ENCODE results near the gene SLC16A2. TPM values are rescaled to one million over a fixed set of nuclear protein-coding genes. Genes with fewer than 3 reads are reported as not detected.

SLC16A2 gene
- total RNA-seq, 1 experiment from 2014 or later, result 8.5 TPM

- Histone ChIP-seq H3F3A (ENCODE audit: low read length, unreplicated experiment) (no peaks in the 10 kb centered on the region), H3K9ac (ENCODE audit: low read length) (no peak overlapping the region), H3K4me3 (ENCODE audit: low read length) (no peak overlapping the region), H3K9me2 (replicated peaks; ENCODE audit: low read length) (no peaks in the 10 kb centered on the region), H3K36me3 (ENCODE audit: low read depth, low read length) (no peaks in the 10 kb centered on the region), H3K4me1 (ENCODE audit: insufficient read depth, low read length) (peaks cover 14% of the 10 kb centered on the region), H3K9me3 (ENCODE audit: low read length) (no peaks in the 10 kb centered on the region), H2AFZ (ENCODE audit: low read length) (no peak overlapping the region), H3K27ac (ENCODE audit: low read length) (no peak overlapping the region), H3K79me2 (ENCODE audit: low read length) (no peaks in the 10 kb centered on the region), H3K27me3 (ENCODE audit: low read length) (no peaks in the 10 kb centered on the region), H3K4me2 (ENCODE audit: low read length) (peak overlapping the region; percentile 91), H4K20me1 (ENCODE audit: low read length) (no peaks in the 10 kb centered on the region)
- no peak for ATAC-seq
- intact Hi-C loops (cut with micrococcal nuclease), result loop anchor here (1.0 to 5.0 kb wide), 2 partner anchors 77 to 151 kb away; no protein-coding TSS in a partner anchor
- ChIA-PET CTCF (interaction anchor here (0.5 kb wide), 1 partner anchor 125 kb away, joined by 7 read pairs; no protein-coding TSS in a partner anchor), POLR2A (ENCODE audit: unreplicated experiment) (interaction anchor here (0.6 kb wide), 1 partner anchor 242 kb away, joined by 7 read pairs; no protein-coding TSS in a partner anchor)
- BruUV-seq (replicated peaks), result no TSS peak
- TF ChIP-seq, protein P1, sequence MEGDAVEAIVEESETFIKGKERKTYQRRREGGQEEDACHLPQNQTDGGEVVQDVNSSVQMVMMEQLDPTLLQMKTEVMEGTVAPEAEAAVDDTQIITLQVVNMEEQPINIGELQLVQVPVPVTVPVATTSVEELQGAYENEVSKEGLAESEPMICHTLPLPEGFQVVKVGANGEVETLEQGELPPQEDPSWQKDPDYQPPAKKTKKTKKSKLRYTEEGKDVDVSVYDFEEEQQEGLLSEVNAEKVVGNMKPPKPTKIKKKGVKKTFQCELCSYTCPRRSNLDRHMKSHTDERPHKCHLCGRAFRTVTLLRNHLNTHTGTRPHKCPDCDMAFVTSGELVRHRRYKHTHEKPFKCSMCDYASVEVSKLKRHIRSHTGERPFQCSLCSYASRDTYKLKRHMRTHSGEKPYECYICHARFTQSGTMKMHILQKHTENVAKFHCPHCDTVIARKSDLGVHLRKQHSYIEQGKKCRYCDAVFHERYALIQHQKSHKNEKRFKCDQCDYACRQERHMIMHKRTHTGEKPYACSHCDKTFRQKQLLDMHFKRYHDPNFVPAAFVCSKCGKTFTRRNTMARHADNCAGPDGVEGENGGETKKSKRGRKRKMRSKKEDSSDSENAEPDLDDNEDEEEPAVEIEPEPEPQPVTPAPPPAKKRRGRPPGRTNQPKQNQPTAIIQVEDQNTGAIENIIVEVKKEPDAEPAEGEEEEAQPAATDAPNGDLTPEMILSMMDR (conservative IDR thresholded peaks at IDR 0.05; ENCODE audit: low read depth, low read length), result no peak
- no peak for TF ChIP-seq EZH2 (IDR thresholded peaks at IDR 0.05; ENCODE audit: low read length, unreplicated experiment)
- TF ChIP-seq EZH2phosphoT487 (IDR thresholded peaks at IDR 0.05; ENCODE audit: borderline replicate concordance, low read length), result no peak
- no peak for DNase-seq
Measured at GRCh38 chrX:74534569-74535038, 113.3 kb downstream of the SLC16A2 start.

DNA sequence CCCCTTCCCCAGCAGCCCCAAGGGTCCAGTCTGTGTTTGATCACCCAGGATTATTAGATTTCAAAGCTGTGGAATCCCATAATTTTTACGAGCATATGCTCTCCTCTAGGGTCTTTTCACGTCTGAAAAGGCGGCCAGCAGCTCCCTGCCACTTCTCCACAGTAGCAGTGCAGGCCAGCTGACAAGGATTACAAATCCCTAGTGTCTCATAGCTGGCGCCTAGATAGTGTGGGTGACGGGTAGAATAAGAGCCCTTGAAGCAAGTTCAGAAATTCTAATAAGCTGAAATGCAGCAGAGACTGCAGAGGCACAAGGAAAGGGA is 113.8 kb downstream of the SLC16A2 start:
- DNase-seq (no peak), ATAC-seq (no peak)
- peak overlapping the region; percentile 71; the same call in 1 of the 2 replicates for H3K4me3 ChIP-seq (ENCODE audit: low read length)
- no peaks in the 10 kb centered on the region for H3K79me2 ChIP-seq (ENCODE audit: low read length)
- H4K20me1 ChIP-seq (ENCODE audit: low read length), result no peaks in the 10 kb centered on the region
- H3K9ac ChIP-seq (ENCODE audit: low read length), result no peak overlapping the region
- peaks cover 14% of the 10 kb centered on the region for H3K4me1 ChIP-seq (ENCODE audit: insufficient read depth, low read length)
- no TSS peak for BruUV-seq (replicated peaks)
- H3F3A ChIP-seq (ENCODE audit: low read length, unreplicated experiment), result no peaks in the 10 kb centered on the region
- no peak overlapping the region for H3K27ac ChIP-seq (ENCODE audit: low read length)
- H3K9me3 ChIP-seq (ENCODE audit: low read length), result no peaks in the 10 kb centered on the region
- H3K36me3 ChIP-seq (ENCODE audit: low read depth, low read length), result no peaks in the 10 kb centered on the region
- H3K9me2 ChIP-seq (replicated peaks; ENCODE audit: low read length), result no peaks in the 10 kb centered on the region
- POLR2A ChIA-PET (ENCODE audit: unreplicated experiment), result no interaction called here
- CTCF ChIA-PET, result interaction anchor here (0.5 kb wide), 1 partner anchor 126 kb away, joined by 7 read pairs; no protein-coding TSS in a partner anchor
- H3K27me3 ChIP-seq (ENCODE audit: low read length), result no peaks in the 10 kb centered on the region
- TF ChIP-seq, protein P1 (conservative IDR thresholded peaks at IDR 0.05; ENCODE audit: low read depth, low read length), result no peak
- TF ChIP-seq EZH2phosphoT487 (IDR thresholded peaks at IDR 0.05; ENCODE audit: borderline replicate concordance, low read length) (no peak), EZH2 (IDR thresholded peaks at IDR 0.05; ENCODE audit: low read length, unreplicated experiment) (no peak)
- intact Hi-C loops (cut with micrococcal nuclease), result loop anchor here (1.0 to 5.0 kb wide), 2 partner anchors 78 to 152 kb away; no protein-coding TSS in a partner anchor
- H2AFZ ChIP-seq (ENCODE audit: low read length), result peak overlapping the region; percentile 96; the same call in 1 of the 2 replicates
- H3K4me2 ChIP-seq (ENCODE audit: low read length), result peak overlapping the region; percentile 91

Measured in PC-3 (cell line).